GM19238 (cell line): ENCODE measurements around the gene F10.

Source experiments
- DNase-seq: peaks from one replicate; pipeline ENCODE4 v3.0.0; 2011; ENCODE audit warnings: low spot score; ENCODE audit not compliant: insufficient read length

F10 gene

GRCh38 chr13:113190181-113190580 is 67.6 kb downstream of the F10 start:
- no peak for DNase-seq

DNA sequence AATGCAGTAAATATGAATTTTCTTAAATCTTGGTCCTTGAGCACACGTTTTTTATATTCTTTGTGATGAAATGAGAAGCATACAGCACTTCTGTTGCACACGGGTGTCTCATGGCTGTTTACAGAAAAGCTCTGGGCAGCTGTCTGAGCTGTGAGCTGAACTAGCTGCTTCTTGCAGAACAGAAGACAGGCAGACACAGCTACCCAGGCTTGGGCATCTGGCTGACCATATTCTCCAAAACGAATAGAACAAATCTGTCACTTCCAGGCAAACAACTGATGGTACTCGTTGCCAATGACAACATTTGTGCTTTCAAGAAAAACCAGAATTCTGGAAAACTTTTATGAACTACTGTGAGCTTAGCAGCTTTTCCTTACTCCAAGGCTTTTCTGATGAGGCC is 69.7 kb downstream of the F10 start:
- DNase-seq, result no peak

DNA sequence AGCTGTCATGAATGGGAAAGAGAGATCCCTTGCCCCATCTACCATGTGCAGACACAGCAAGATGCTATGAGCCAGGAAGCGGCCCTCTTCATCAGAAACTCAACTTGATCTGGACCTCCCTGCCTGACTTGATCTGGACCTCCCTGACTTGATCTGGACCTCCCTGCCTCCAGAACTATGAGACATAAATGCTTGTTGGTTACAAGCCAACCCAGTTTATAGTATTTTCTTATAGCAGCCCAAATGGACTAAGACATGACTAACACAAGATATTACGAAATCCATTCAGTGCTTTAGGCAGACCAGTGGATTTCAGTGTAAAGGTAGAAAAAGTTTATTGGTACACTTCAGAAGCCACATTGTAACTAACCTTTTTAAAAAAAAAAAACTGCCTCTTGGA is 70.3 kb downstream of the F10 start:
- DNase-seq, result no peak

- no peak for DNase-seq
These were observed 72.8 kb downstream of the F10 start for GRCh38 chr13:113195360-113195759.

DNA sequence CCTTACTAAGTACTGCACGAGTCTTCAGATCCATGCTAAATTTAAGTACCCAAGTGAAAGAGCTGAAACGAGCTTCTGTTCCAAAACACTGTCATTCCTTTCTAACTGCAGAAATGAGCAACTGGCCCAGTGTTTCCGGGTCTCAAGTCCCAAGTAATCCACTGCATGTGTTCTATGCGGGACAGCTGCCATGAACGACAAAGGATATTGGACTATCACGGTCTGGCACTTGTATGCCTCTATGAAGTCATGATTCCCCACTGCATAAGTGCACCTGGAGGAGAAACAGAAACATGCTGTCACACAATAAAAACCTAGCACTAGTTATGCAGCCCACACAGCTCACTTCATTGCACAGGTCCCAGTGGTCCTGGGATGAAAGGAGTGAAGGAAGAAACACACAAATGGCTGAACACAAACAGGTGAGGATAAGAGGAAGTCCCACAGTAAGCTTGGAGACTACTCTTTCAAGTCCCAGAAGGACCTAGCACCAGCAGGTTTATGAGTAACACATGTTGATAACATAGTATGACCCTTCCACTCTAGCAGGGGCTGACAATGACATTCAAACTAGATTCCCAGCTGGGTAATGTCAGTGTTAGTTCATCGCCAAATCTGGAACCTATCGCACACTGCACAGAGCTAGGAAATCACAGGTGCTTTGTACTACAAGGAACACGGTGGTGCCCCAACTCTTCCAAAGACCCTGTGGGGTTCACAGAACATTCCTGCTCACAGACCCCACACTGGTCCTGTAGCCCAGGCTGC is 74.6 kb downstream of the F10 start:
- no peak for DNase-seq
